Parathyroid adenoma (tissue), 2 donors: ENCODE measurements around the gene ABCF3.
A peak's percentile ranks its signal among the peaks of the same experiment; 100 is the strongest.

Experiments
- H2AFZ ChIP-seq: fragments of 300-600 bp; sonication (generic); one replicate; pipeline ENCODE4 v1.7.0; 2017; ENCODE audit warnings: antibody characterized with exemption, mild to moderate bottlenecking
- H3K27ac ChIP-seq: fragments of 300-600 bp; sonication (generic); one replicate; pipeline ENCODE4 v1.7.0; 2017
- H3K27me3 ChIP-seq: fragments of 300-600 bp; sonication (generic); one replicate; pipeline ENCODE4 v1.7.0; 2017; ENCODE audit warnings: low read length; ENCODE audit not compliant: control insufficient read depth, insufficient read depth
- H3K36me3 ChIP-seq: fragments of 300-600 bp; sonication (generic); one replicate; pipeline ENCODE4 v1.7.0; 2017; ENCODE audit warnings: low read length; ENCODE audit not compliant: control insufficient read depth, insufficient read depth
- H3K4me1 ChIP-seq: fragments of 300-600 bp; sonication (generic); one replicate; pipeline ENCODE4 v1.7.0; 2017; ENCODE audit warnings: control low read depth
- H3K4me2 ChIP-seq: fragments of 300-600 bp; sonication (generic); one replicate; pipeline ENCODE4 v1.7.0; 2017; ENCODE audit warnings: low read length
- H3K4me3 ChIP-seq: fragments of 300-600 bp; sonication (generic); one replicate; pipeline ENCODE4 v1.7.0; 2017; ENCODE audit warnings: low read depth, low read length
- H3K79me2 ChIP-seq: fragments of 300-600 bp; sonication (generic); one replicate; pipeline ENCODE4 v1.7.0; 2017; ENCODE audit warnings: control low read depth
- H3K9ac ChIP-seq: fragments of 300-600 bp; sonication (generic); one replicate; pipeline ENCODE4 v1.7.0; 2017; ENCODE audit warnings: mild to moderate bottlenecking
- H3K9me3 ChIP-seq: fragments of 300-600 bp; sonication (generic); one replicate; pipeline ENCODE4 v1.7.0; 2017; ENCODE audit warnings: low read length; ENCODE audit not compliant: control insufficient read depth
- CTCF ChIP-seq: fragments of 300-600 bp; sonication (generic); IDR thresholded peaks from one replicate; pipeline ENCODE4 v1.7.0; 2017; ENCODE audit warnings: antibody characterized with exemption, mild to moderate bottlenecking
- donor health status: primary hyperparathyroidism.

ABCF3 gene

GRCh38 chr3:184186184-184186901 lies at the start of gene ABCF3:
Gene ABCF3, plus strand, starts transcription at chr3:184186199. Its CDS starts 9 bp downstream, at chr3:184186208.
- Histone ChIP-seq H3K36me3 (no peaks in the 10 kb centered on the region), H2AFZ (peak within 1 kb of the TSS; percentile 73), H3K4me3 (peak within 1 kb of the TSS; percentile 92), H3K4me1 (peaks cover 15% of the 10 kb centered on the region), H3K27ac (peak within 1 kb of the TSS; percentile 62), H3K79me2 (peaks cover 14% of the 10 kb centered on the region), H3K9ac (peak within 1 kb of the TSS; percentile 49), H3K9me3 (no peaks in the 10 kb centered on the region), H3K27me3 (no peaks in the 10 kb centered on the region), H3K4me2 (peak within 1 kb of the TSS; percentile 93)
- no peak for TF ChIP-seq CTCF

GRCh38 chr3:184140436-184140835 lies 45.6 kb upstream of the ABCF3 start:
- H3K9me3 ChIP-seq: no peaks in the 10 kb centered on the region
- no peaks in the 10 kb centered on the region for H3K27me3 ChIP-seq
- TF ChIP-seq CTCF: no peak
- no peak overlapping the region for H2AFZ ChIP-seq
- no peak overlapping the region for H3K4me3 ChIP-seq
- peaks cover 23% of the 10 kb centered on the region for H3K79me2 ChIP-seq
- H3K4me1 ChIP-seq: peaks cover 12% of the 10 kb centered on the region
- no peak overlapping the region for H3K4me2 ChIP-seq
- no peak overlapping the region for H3K9ac ChIP-seq
- no peak overlapping the region for H3K27ac ChIP-seq
- no peaks in the 10 kb centered on the region for H3K36me3 ChIP-seq

GRCh38 chr3:184142199-184142598 lies 43.8 kb upstream of the ABCF3 start:
- no peak overlapping the region for H2AFZ ChIP-seq
- H3K79me2 ChIP-seq: peaks cover 8% of the 10 kb centered on the region
- no peaks in the 10 kb centered on the region for H3K36me3 ChIP-seq
- H3K9me3 ChIP-seq: no peaks in the 10 kb centered on the region
- TF ChIP-seq CTCF: no peak
- H3K9ac ChIP-seq: no peak overlapping the region
- H3K27ac ChIP-seq: no peak overlapping the region
- H3K4me1 ChIP-seq: no peaks in the 10 kb centered on the region
- H3K27me3 ChIP-seq: no peaks in the 10 kb centered on the region
- H3K4me2 ChIP-seq: no peak overlapping the region
- no peak overlapping the region for H3K4me3 ChIP-seq

GRCh38 chr3:184143327-184143726 lies 42.7 kb upstream of the ABCF3 start:
- Histone ChIP-seq H3K9me3 (no peaks in the 10 kb centered on the region), H3K27me3 (no peaks in the 10 kb centered on the region), H3K4me3 (no peak overlapping the region), H3K36me3 (no peaks in the 10 kb centered on the region), H2AFZ (no peak overlapping the region), H3K9ac (no peak overlapping the region), H3K79me2 (peaks cover 4% of the 10 kb centered on the region), H3K27ac (no peak overlapping the region), H3K4me2 (no peak overlapping the region), H3K4me1 (no peaks in the 10 kb centered on the region)
- no peak for TF ChIP-seq CTCF

- Histone ChIP-seq H3K79me2 (no peaks in the 10 kb centered on the region), H3K36me3 (no peaks in the 10 kb centered on the region), H3K4me2 (no peak overlapping the region), H3K9me3 (no peaks in the 10 kb centered on the region), H3K4me3 (no peak overlapping the region), H3K27ac (no peak overlapping the region), H3K4me1 (no peaks in the 10 kb centered on the region), H2AFZ (no peak overlapping the region), H3K27me3 (no peaks in the 10 kb centered on the region), H3K9ac (no peak overlapping the region)
- TF ChIP-seq CTCF: no peak
These were observed 41.5 kb upstream of the ABCF3 start for GRCh38 chr3:184144505-184144904.
